ENCODE measurements around the gene NUDC. TPM values are rescaled to one million over a fixed set of nuclear protein-coding genes. Genes with fewer than 3 reads are reported as not detected.
A peak's percentile ranks its signal among the peaks of the same experiment; 100 is the strongest.

The NUDC gene
- total RNA-seq, 2 donors from 2014 or later: 103 to 120 TPM

DNA sequence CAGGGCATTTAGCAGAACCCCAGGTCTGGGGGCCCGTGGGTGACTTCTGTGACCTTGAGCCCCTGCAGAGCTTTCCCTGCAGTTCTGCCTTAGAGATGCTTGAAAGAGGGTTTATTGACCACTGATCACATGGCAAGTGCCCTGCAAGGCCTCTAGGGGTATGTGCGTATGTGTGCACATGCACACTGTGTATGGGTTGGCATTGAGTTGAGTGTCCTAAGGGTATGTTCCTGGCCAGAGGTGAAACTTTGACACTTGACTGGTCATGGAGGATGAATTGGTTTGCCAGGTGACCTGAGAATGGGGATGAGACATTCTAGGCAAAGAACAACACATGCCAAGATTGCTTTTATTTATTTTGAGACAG lies 17.1 kb downstream of the NUDC start:
- DNase-seq: no peak
- 91 to 100% methylated on average over 1 to 2 of the region's 2 CpGs for WGBS, 2 experiments (ENCODE audit: insufficient coverage in 1 of 2, insufficient read length in 1 of 2)
- Histone ChIP-seq H3K4me3 (ENCODE audit: low read length) (no peak overlapping the region), H3K4me1 (ENCODE audit: control insufficient read depth, insufficient read depth, low read length) (peaks cover 9% of the 10 kb centered on the region), H3K9ac (ENCODE audit: extremely low read depth, low read length, poor library complexity, severe bottlenecking) (no peak overlapping the region), H3K9me3 (ENCODE audit: control insufficient read depth, low read length) (no peaks in the 10 kb centered on the region), H3K27me3 (ENCODE audit: control insufficient read depth, insufficient read depth, low read length, poor library complexity, severe bottlenecking) (no peaks in the 10 kb centered on the region), H3K36me3 (ENCODE audit: control insufficient read depth, insufficient read depth, low read length) (peaks cover 75% of the 10 kb centered on the region), H3K27ac (ENCODE audit: low read depth, low read length) (no peak overlapping the region)
- Mint-ChIP-seq H3K27me3 (ENCODE audit: insufficient read depth) (no peaks in the 10 kb centered on the region), H3K36me3 (ENCODE audit: low read depth) (peaks cover 60% of the 10 kb centered on the region), H3K4me1 (peaks cover 11% of the 10 kb centered on the region), H3K9me3 (peaks cover 3% of the 10 kb centered on the region), H3K4me3 (no peak overlapping the region), H3K27ac (peak overlapping the region; percentile 53)
- TF ChIP-seq, protein P1, sequence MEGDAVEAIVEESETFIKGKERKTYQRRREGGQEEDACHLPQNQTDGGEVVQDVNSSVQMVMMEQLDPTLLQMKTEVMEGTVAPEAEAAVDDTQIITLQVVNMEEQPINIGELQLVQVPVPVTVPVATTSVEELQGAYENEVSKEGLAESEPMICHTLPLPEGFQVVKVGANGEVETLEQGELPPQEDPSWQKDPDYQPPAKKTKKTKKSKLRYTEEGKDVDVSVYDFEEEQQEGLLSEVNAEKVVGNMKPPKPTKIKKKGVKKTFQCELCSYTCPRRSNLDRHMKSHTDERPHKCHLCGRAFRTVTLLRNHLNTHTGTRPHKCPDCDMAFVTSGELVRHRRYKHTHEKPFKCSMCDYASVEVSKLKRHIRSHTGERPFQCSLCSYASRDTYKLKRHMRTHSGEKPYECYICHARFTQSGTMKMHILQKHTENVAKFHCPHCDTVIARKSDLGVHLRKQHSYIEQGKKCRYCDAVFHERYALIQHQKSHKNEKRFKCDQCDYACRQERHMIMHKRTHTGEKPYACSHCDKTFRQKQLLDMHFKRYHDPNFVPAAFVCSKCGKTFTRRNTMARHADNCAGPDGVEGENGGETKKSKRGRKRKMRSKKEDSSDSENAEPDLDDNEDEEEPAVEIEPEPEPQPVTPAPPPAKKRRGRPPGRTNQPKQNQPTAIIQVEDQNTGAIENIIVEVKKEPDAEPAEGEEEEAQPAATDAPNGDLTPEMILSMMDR (conservative IDR thresholded peaks at IDR 0.05): no peak

DNA sequence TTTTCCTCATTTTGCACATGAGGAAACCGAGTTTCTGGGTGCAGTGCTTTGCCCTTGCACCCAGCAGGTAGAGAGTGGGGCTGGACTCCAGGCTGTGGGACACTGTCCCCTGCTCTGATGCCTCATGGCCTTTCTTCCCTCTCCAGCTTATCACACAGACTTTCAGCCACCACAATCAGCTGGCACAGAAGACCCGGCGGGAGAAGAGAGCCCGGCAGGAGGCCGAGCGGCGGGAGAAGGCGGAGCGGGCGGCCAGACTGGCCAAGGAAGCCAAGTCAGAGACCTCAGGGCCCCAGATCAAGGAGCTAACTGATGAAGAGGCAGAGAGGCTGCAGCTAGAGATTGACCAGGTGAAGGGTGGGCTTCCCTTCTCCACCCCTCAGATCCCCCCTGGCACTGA lies 19.8 kb downstream of the NUDC start:
- DNase-seq: no peak
- no peak overlapping the region for H3K4me3 Mint-ChIP-seq
- no peak overlapping the region for H3K27ac ChIP-seq (ENCODE audit: low read depth, low read length)
- H3K4me1 Mint-ChIP-seq: peaks cover 11% of the 10 kb centered on the region
- TF ChIP-seq, protein P1 (conservative IDR thresholded peaks at IDR 0.05): no peak
- peaks cover 68% of the 10 kb centered on the region for H3K36me3 Mint-ChIP-seq (ENCODE audit: low read depth)
- no peak overlapping the region for H3K27ac Mint-ChIP-seq
- no peaks in the 10 kb centered on the region for H3K27me3 ChIP-seq (ENCODE audit: control insufficient read depth, insufficient read depth, low read length, poor library complexity, severe bottlenecking)
- no peak overlapping the region for H3K4me3 ChIP-seq (ENCODE audit: low read length)
- no peak overlapping the region for H3K9ac ChIP-seq (ENCODE audit: extremely low read depth, low read length, poor library complexity, severe bottlenecking)
- peaks cover 79% of the 10 kb centered on the region for H3K36me3 ChIP-seq (ENCODE audit: control insufficient read depth, insufficient read depth, low read length)
- H3K4me1 ChIP-seq (ENCODE audit: control insufficient read depth, insufficient read depth, low read length): peaks cover 9% of the 10 kb centered on the region
- no peaks in the 10 kb centered on the region for H3K9me3 ChIP-seq (ENCODE audit: control insufficient read depth, low read length)
- H3K27me3 Mint-ChIP-seq (ENCODE audit: insufficient read depth): no peaks in the 10 kb centered on the region
- peaks cover 3% of the 10 kb centered on the region for H3K9me3 Mint-ChIP-seq
- WGBS, 2 experiments (ENCODE audit: insufficient coverage in 1 of 2, insufficient read length in 1 of 2): 94 to 95% methylated on average over 5 to 10 of the region's 10 CpGs

DNA sequence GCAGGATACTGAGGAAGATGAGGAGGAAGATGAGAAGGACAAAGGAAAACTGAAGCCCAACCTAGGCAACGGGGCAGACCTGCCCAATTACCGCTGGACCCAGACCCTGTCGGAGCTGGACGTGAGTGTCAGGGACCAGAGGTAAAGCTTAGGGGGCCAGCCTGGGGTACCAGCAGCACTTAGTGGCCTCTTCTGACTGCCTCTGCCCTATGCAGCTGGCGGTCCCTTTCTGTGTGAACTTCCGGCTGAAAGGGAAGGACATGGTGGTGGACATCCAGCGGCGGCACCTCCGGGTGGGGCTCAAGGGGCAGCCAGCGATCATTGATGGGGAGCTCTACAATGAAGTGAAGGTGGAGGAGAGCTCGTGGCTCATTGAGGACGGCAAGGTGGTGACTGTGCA lies 21.1 kb downstream of the NUDC start:
- Mint-ChIP-seq H3K36me3 (ENCODE audit: low read depth) (peaks cover 70% of the 10 kb centered on the region), H3K27ac (peak overlapping the region; percentile 74), H3K9me3 (peaks cover 3% of the 10 kb centered on the region), H3K4me1 (peaks cover 11% of the 10 kb centered on the region), H3K27me3 (ENCODE audit: insufficient read depth) (no peaks in the 10 kb centered on the region), H3K4me3 (no peak overlapping the region)
- no peak overlapping the region for H3K9ac ChIP-seq (ENCODE audit: extremely low read depth, low read length, poor library complexity, severe bottlenecking)
- peaks cover 9% of the 10 kb centered on the region for H3K4me1 ChIP-seq (ENCODE audit: control insufficient read depth, insufficient read depth, low read length)
- no peaks in the 10 kb centered on the region for H3K9me3 ChIP-seq (ENCODE audit: control insufficient read depth, low read length)
- 91 to 94% methylated on average over 4 to 12 of the region's 12 CpGs for WGBS, 2 experiments (ENCODE audit: insufficient coverage in 1 of 2, insufficient read length in 1 of 2)
- H3K4me3 ChIP-seq (ENCODE audit: low read length): no peak overlapping the region
- no peaks in the 10 kb centered on the region for H3K27me3 ChIP-seq (ENCODE audit: control insufficient read depth, insufficient read depth, low read length, poor library complexity, severe bottlenecking)
- TF ChIP-seq, protein P1 (conservative IDR thresholded peaks at IDR 0.05): no peak
- no peak for DNase-seq
- peaks cover 77% of the 10 kb centered on the region for H3K36me3 ChIP-seq (ENCODE audit: control insufficient read depth, insufficient read depth, low read length)
- no peak overlapping the region for H3K27ac ChIP-seq (ENCODE audit: low read depth, low read length)

All from endodermal cell (in vitro differentiated cells).